C4-2B (cell line): ENCODE measurements around the gene XPA.

ENCODE experiments used
- H3K27ac ChIP-seq: fragments of 450-650 bp; 2 replicates; pipeline ENCODE4 v1.5.1; 2017
- ZFX ChIP-seq: fragments of 450-650 bp; IDR thresholded peaks from 2 replicates; pipeline ENCODE4 v1.6.1; 2017
- TF ChIP-seq, protein P1 (sequence below): fragments of 450-650 bp; conservative IDR thresholded peaks from 2 replicates; pipeline ENCODE4 v1.5.1; 2017; ENCODE audit warnings: mild to moderate bottlenecking

The XPA gene

DNA sequence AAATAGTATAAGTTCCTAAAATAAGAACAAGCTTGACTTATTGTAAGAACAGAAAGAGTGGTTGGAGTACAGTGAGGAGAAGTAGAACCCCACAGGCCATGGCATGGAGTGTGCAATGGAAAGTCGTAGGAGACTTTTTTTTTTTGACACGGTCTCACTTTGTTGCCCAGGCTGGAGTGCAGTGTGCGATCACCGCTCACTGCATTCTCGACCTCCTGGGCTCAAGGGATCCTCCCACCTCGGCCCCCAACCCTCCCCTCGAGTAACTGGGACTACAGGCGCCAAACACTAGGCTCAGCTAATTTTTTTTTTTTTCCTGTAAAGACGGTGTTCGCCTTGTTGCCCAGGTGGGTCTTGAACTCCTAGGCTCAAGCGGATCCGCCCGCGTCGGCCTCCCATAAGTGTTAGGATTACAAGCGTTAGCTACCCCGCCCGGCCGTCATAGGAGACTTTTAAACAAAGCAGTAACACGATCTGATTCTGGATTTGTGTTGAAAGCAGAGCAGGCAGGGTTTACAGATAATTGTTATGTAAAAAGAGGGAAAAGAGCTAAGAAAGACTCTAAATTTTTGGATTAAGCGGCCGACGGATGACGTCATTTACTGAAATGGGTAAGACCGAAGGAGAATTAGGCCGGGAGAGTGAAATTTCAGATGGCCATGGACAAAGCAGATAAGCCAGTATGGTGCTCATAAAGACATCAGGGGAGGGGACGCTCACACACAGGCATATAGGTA lies 64.7 kb downstream of the XPA start:
- peak; percentile 50 for TF ChIP-seq ZFX
- TF ChIP-seq, protein P1, sequence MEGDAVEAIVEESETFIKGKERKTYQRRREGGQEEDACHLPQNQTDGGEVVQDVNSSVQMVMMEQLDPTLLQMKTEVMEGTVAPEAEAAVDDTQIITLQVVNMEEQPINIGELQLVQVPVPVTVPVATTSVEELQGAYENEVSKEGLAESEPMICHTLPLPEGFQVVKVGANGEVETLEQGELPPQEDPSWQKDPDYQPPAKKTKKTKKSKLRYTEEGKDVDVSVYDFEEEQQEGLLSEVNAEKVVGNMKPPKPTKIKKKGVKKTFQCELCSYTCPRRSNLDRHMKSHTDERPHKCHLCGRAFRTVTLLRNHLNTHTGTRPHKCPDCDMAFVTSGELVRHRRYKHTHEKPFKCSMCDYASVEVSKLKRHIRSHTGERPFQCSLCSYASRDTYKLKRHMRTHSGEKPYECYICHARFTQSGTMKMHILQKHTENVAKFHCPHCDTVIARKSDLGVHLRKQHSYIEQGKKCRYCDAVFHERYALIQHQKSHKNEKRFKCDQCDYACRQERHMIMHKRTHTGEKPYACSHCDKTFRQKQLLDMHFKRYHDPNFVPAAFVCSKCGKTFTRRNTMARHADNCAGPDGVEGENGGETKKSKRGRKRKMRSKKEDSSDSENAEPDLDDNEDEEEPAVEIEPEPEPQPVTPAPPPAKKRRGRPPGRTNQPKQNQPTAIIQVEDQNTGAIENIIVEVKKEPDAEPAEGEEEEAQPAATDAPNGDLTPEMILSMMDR = no peak
- H3K27ac ChIP-seq = peak overlapping the region; percentile 97

DNA sequence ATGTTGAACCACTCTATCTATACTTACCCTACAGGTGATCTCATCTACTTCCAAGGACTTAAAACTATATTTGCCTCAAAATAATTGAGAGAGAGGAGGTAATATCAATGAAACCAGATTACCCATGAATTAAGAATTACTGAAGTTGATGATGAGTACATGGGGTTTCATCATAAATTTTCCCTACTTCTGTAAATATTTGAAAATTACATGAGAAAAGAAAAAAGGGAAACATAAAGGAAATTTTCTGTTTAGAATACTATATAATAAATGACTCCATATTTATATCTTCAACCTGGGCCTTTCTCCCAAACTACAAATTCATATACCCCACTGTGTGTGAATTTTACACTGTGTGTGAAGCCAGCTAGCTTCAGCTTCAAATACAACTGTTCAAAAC lies 66.5 kb downstream of the XPA start:
- no peak for TF ChIP-seq ZFX
- TF ChIP-seq, protein P1 = no peak
- H3K27ac ChIP-seq = no peak overlapping the region

DNA sequence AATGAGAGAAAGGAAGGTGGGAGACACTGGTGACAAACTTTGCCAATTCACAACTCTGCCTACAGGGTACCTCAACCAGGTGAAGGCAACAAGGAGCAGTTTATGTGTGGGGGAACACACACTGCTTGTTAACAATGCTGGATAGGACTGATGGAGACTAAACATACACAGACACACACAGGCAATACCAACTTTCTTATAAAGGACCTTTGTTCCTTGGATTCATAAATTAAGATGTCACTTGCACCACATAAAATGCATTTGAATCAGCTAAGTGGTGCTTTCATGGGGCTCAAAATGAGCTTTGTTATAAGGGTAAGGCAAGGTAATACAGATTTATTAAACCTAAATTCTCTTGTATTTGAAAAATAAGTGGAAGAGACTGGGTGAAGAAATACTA lies 68.0 kb downstream of the XPA start:
- no peak for TF ChIP-seq ZFX
- TF ChIP-seq, protein P1 = no peak
- H3K27ac ChIP-seq = no peak overlapping the region

DNA sequence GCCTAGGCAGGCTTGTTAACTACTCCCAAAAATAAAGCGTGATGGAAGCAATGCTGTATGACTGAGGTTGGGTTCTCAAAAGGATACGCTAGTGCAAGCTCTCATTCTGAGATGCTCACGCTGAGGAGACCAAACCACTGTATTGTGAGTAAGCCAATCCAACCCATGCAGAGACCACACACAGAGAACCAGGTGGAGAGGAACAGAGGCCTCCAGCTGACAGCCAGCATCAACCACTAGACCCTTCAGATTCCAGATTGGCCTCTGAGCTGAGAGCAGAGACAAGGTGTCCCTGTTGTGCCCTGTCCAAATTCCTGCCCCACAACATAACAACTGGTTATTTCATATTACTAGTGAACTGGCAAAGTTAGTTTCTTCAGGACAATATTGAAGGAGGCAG lies 68.5 kb downstream of the XPA start:
- no peak overlapping the region for H3K27ac ChIP-seq

DNA sequence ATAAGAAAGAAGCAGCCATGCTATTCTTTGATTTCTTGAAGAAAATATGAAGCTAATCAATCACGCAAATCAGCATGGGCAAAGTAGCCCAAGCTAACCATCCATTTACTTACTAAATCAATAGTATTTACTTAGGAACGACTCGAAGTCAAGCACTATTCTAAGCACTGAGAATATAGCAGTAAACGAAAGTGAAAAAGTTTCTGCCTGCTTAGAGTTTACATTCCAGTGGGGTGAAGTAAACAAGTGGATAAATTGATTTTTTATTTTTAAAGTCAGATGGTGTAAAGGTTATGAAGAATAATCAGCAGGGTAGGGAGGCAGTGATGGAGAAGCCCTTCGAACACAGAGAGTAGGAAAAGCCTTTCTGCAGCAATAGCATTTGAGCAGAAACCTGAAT lies 69.5 kb downstream of the XPA start:
- H3K27ac ChIP-seq = no peak overlapping the region
- TF ChIP-seq, protein P1 = no peak
- no peak for TF ChIP-seq ZFX

More for the DNA sequence above, 68.5 kb downstream of the XPA start:
- no peak for TF ChIP-seq ZFX
- TF ChIP-seq, protein P1 = no peak

- no peak overlapping the region for H3K27ac ChIP-seq
Observed at GRCh38 chr9:97625620-97626019, 71.5 kb downstream of the XPA start.

More at GRCh38 chr9:97625620-97626019, 71.5 kb downstream of the XPA start:
- no peak for TF ChIP-seq ZFX
- TF ChIP-seq, protein P1 = no peak
